ENCODE results near the gene CILP2.

Gene CILP2

GRCh38 chr19:19544257-19544953, 6.3 kb downstream of the CILP2 start:
- no peak for TF ChIP-seq CTCF (IDR thresholded peaks at IDR 0.05; ENCODE audit: borderline replicate concordance, insufficient read depth, low read depth, low read length)
- no peak overlapping the region for H3K4me3 ChIP-seq (ENCODE audit: low read depth, low read length)

GRCh38 chr19:19544954-19545591, 7.0 kb downstream of the CILP2 start:
- H3K4me3 ChIP-seq (ENCODE audit: low read depth, low read length) = no peak overlapping the region
- TF ChIP-seq CTCF (IDR thresholded peaks at IDR 0.05; ENCODE audit: borderline replicate concordance, insufficient read depth, low read depth, low read length) = no peak

- H3K4me3 ChIP-seq (ENCODE audit: low read depth, low read length) = no peak overlapping the region
- TF ChIP-seq CTCF (IDR thresholded peaks at IDR 0.05; ENCODE audit: borderline replicate concordance, insufficient read depth, low read depth, low read length) = no peak
Observed at GRCh38 chr19:19545707-19546106, 7.6 kb downstream of the CILP2 start.

GRCh38 chr19:19546751-19547162, 8.7 kb downstream of the CILP2 start:
- no peak overlapping the region for H3K4me3 ChIP-seq (ENCODE audit: low read depth, low read length)
- TF ChIP-seq CTCF (IDR thresholded peaks at IDR 0.05; ENCODE audit: borderline replicate concordance, insufficient read depth, low read depth, low read length) = no peak

- H3K4me3 ChIP-seq (ENCODE audit: low read depth, low read length) = no peak overlapping the region
- no peak for TF ChIP-seq CTCF (IDR thresholded peaks at IDR 0.05; ENCODE audit: borderline replicate concordance, insufficient read depth, low read depth, low read length)
Observed at GRCh38 chr19:19547674-19548336, 9.7 kb downstream of the CILP2 start.

- no peak for TF ChIP-seq CTCF (IDR thresholded peaks at IDR 0.05; ENCODE audit: borderline replicate concordance, insufficient read depth, low read depth, low read length)
- H3K4me3 ChIP-seq (ENCODE audit: low read depth, low read length) = no peak overlapping the region
Observed at GRCh38 chr19:19548915-19549759, 11.1 kb downstream of the CILP2 start.

All from GM12875 (cell line).